ENCODE results near the gene RDH12. TPM values are rescaled to one million over a fixed set of nuclear protein-coding genes. Genes with fewer than 3 reads are reported as not detected.
"Not testable (repeated sequence)": the region's sequence is repeated elsewhere in the genome, so short reads cannot be mapped to it uniquely, and the experiment has no call there.

Gene RDH12
- total RNA-seq, 4 donors from 2014 or later, result not detected

DNA sequence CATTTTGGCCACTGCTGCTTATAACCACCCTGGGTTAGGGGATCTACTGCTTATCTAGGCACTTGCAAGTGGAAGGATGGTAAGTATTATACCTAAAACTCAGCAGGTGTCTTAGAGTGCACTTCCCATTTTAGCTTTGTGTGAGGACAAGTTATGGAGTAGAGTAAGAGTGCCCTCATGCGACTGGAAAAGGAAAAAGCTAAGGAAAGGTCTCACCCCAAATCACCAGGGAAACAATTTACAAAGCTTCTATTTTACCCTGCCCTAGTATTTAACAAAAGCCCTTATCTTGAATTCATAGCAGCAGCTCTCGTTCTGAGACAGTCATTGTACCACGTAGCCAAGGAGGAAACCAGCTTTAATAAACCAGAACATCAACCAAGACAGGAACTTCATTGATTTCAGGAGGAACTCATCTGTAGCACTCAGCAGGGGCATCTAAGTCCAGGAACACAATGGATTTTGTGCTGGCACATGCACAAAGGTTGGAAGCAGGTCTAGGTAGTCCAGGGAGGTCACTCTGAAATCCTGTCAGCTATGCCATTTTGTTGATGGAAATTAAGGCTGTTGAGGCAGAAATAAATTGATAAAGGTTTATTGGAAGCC lies 2.9 kb downstream of the RDH12 start:
- intact Hi-C loops (cut with DNase I; ENCODE audit: low total_unique reads), result no loop called here
- Histone ChIP-seq H3K9me3 (no peaks in the 10 kb centered on the region), H3K27me3 (no peaks in the 10 kb centered on the region), H3K27ac (no peak overlapping the region), H3K36me3 (no peaks in the 10 kb centered on the region), H3K4me1 (no peaks in the 10 kb centered on the region), H3K4me3 (no peak overlapping the region)
- TF ChIP-seq, protein P1, sequence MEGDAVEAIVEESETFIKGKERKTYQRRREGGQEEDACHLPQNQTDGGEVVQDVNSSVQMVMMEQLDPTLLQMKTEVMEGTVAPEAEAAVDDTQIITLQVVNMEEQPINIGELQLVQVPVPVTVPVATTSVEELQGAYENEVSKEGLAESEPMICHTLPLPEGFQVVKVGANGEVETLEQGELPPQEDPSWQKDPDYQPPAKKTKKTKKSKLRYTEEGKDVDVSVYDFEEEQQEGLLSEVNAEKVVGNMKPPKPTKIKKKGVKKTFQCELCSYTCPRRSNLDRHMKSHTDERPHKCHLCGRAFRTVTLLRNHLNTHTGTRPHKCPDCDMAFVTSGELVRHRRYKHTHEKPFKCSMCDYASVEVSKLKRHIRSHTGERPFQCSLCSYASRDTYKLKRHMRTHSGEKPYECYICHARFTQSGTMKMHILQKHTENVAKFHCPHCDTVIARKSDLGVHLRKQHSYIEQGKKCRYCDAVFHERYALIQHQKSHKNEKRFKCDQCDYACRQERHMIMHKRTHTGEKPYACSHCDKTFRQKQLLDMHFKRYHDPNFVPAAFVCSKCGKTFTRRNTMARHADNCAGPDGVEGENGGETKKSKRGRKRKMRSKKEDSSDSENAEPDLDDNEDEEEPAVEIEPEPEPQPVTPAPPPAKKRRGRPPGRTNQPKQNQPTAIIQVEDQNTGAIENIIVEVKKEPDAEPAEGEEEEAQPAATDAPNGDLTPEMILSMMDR (IDR thresholded peaks at IDR 0.05), result peak; percentile 65 to 80 (median 76)
- TF ChIP-seq POLR2A (IDR thresholded peaks at IDR 0.05), result no peak
- DNase-seq, result no peak

DNA sequence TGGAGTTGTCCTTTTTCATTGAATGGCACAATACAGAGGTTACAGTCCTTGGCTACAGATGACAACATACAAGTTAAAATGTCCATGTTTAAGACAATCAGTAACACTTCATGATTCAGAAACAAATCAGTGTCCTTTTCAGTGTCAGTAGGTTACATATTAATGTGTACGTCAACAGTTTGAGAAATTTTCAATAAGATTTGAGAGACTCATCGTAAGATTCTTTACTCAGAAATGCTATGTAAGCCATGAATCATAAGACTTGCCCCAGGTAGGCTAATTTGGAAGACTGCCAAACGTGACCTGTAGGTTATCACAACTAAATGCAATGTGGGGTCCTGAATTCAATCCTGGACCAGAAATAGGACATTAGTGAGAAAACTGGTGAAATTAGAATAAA lies 3.5 kb downstream of the RDH12 start:
- no peaks in the 10 kb centered on the region for H3K36me3 ChIP-seq
- H3K4me1 ChIP-seq, result no peaks in the 10 kb centered on the region
- no peak overlapping the region for H3K27ac ChIP-seq
- H3K9me3 ChIP-seq, result no peaks in the 10 kb centered on the region
- DNase-seq, result no peak
- intact Hi-C loops (cut with DNase I; ENCODE audit: low total_unique reads), result no loop called here
- H3K27me3 ChIP-seq, result no peaks in the 10 kb centered on the region
- TF ChIP-seq POLR2A (IDR thresholded peaks at IDR 0.05), result no peak
- TF ChIP-seq, protein P1 (IDR thresholded peaks at IDR 0.05), result no peak
- H3K4me3 ChIP-seq, result no peak overlapping the region

DNA sequence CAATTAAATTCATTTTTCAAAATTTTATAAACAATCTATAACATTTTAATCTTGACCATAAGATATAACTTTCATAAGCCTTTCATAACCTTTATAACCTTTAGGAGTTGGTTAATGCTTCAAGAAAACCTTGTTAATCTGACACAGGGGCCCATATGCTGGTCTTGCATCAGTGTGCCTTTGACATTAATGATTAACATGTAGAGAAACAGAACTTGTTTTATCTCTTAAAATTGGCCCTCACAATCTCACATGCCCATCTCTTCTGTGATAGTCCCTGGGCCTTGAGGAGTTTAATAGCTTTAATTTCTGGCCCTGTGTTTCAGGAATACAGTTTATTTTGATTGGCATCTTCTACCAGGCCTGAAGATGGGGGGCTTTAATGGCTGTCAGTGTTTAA lies 7.7 kb downstream of the RDH12 start:
- H3K27me3 ChIP-seq; DNase-seq; H3K36me3 ChIP-seq; H3K4me1 ChIP-seq; H3K9me3 ChIP-seq; H3K4me3 ChIP-seq; intact Hi-C loops (cut with DNase I; ENCODE audit: low total_unique reads); H3K27ac ChIP-seq: not testable (repeated sequence)

- H3K27me3 ChIP-seq; H3K27ac ChIP-seq; intact Hi-C loops (cut with DNase I; ENCODE audit: low total_unique reads); H3K36me3 ChIP-seq; H3K9me3 ChIP-seq; H3K4me1 ChIP-seq; H3K4me3 ChIP-seq; DNase-seq: not testable (repeated sequence)
Observed at GRCh38 chr14:67709796-67710195, 8.1 kb downstream of the RDH12 start.

GRCh38 chr14:67710209-67710608 lies 8.5 kb downstream of the RDH12 start:
- Histone ChIP-seq H3K4me1 (no peaks in the 10 kb centered on the region), H3K27me3 (no peaks in the 10 kb centered on the region), H3K9me3 (no peaks in the 10 kb centered on the region), H3K27ac (no peak overlapping the region), H3K4me3 (no peak overlapping the region), H3K36me3 (no peaks in the 10 kb centered on the region)
- TF ChIP-seq, protein P1 (IDR thresholded peaks at IDR 0.05), result no peak
- TF ChIP-seq POLR2A (IDR thresholded peaks at IDR 0.05), result no peak
- no peak for DNase-seq
- intact Hi-C loops (cut with DNase I; ENCODE audit: low total_unique reads), result no loop called here

- Histone ChIP-seq H3K27ac (no peak overlapping the region), H3K36me3 (no peaks in the 10 kb centered on the region), H3K9me3 (no peaks in the 10 kb centered on the region), H3K4me3 (no peak overlapping the region), H3K4me1 (no peaks in the 10 kb centered on the region), H3K27me3 (no peaks in the 10 kb centered on the region)
- intact Hi-C loops (cut with DNase I; ENCODE audit: low total_unique reads), result no loop called here
- DNase-seq, result no peak
- no peak for TF ChIP-seq POLR2A (IDR thresholded peaks at IDR 0.05)
- TF ChIP-seq, protein P1 (IDR thresholded peaks at IDR 0.05), result no peak
Observed at GRCh38 chr14:67717048-67717447, 15.4 kb downstream of the RDH12 start.

Data from uterus (tissue), 4 donors.